DOHH2 (cell line): ENCODE data around the gene ETV6.

ENCODE experiments used
- H3F3A ChIP-seq: fragments of 200-600 bp; sonication (generic), shearing (Covaris generic); 2 replicates; pipeline ENCODE4 v1.6.0; 2016; ENCODE audit warnings: antibody characterized with exemption, mild to moderate bottlenecking; ENCODE audit not compliant: control insufficient read depth, insufficient read depth
- H3K27ac ChIP-seq: fragments of 200-600 bp; sonication (generic); 2 replicates; pipeline ENCODE4 v1.5.1; 2014; ENCODE audit warnings: low read depth, mild to moderate bottlenecking, low read length, moderate library complexity
- H3K27me3 ChIP-seq: fragments of 200-600 bp; sonication (generic); 2 replicates; pipeline ENCODE4 v1.6.1; 2014; ENCODE audit warnings: mild to moderate bottlenecking, low read length, mixed read lengths; ENCODE audit not compliant: control insufficient read depth
- H3K36me3 ChIP-seq: fragments of 200-600 bp; sonication (generic); 2 replicates; pipeline ENCODE4 v1.6.1; 2014; ENCODE audit warnings: mild to moderate bottlenecking, low read length, moderate library complexity, mixed read lengths; ENCODE audit not compliant: control insufficient read depth
- H3K4me1 ChIP-seq: fragments of 200-600 bp; sonication (generic); 2 replicates; pipeline ENCODE4 v1.6.1; 2014; ENCODE audit warnings: mild to moderate bottlenecking, low read length, mixed read lengths; ENCODE audit not compliant: control insufficient read depth
- H3K4me2 ChIP-seq: fragments of 200-600 bp; sonication (generic); 2 replicates; pipeline ENCODE4 v1.6.0; 2014; ENCODE audit warnings: mild to moderate bottlenecking, low read length, moderate library complexity
- H3K4me3 ChIP-seq: fragments of 200-600 bp; sonication (generic); 2 replicates; pipeline ENCODE4 v1.5.1; 2014; ENCODE audit warnings: mild to moderate bottlenecking, low read length, mixed read lengths
- H3K79me2 ChIP-seq: fragments of 200-600 bp; sonication (generic); 2 replicates; pipeline ENCODE4 v1.6.1; 2014; ENCODE audit warnings: mild to moderate bottlenecking, low read length, mixed read lengths; ENCODE audit not compliant: control insufficient read depth
- H3K9me2 ChIP-seq: fragments of 200-600 bp; sonication (generic); replicated peaks from 2 replicates; pipeline ENCODE4 v1.6.1; 2014; ENCODE audit warnings: mild to moderate bottlenecking, low read length, mixed read lengths; ENCODE audit not compliant: control insufficient read depth
- H3K9me3 ChIP-seq: fragments of 200-600 bp; sonication (generic); 2 replicates; pipeline ENCODE4 v1.6.1; 2014; ENCODE audit warnings: antibody characterized with exemption, low read length, mixed read lengths; ENCODE audit not compliant: control insufficient read depth, insufficient read depth
- H4K20me1 ChIP-seq: fragments of 200-600 bp; sonication (generic); 2 replicates; pipeline ENCODE4 v1.6.0; 2014; ENCODE audit warnings: low read depth, mild to moderate bottlenecking, antibody characterized with exemption, low read length, moderate library complexity; ENCODE audit not compliant: control insufficient read depth, insufficient read depth
- EZH2phosphoT487 ChIP-seq: fragments of 200-600 bp; sonication (generic); IDR thresholded peaks from 2 replicates; pipeline ENCODE4 v1.6.1; 2017; ENCODE audit warnings: borderline replicate concordance, mild to moderate bottlenecking, antibody characterized with exemption, low read length, moderate library complexity, mixed read lengths
- TF ChIP-seq, protein P1 (sequence below): fragments of 200-600 bp; sonication (generic); IDR thresholded peaks from one replicate; pipeline ENCODE4 v1.5.1; 2014; ENCODE audit warnings: antibody characterized with exemption, mild to moderate bottlenecking, low read depth, low read length; ENCODE audit not compliant: poor library complexity, severe bottlenecking

ETV6 gene

GRCh38 chr12:11838403-11838802, 188.9 kb downstream of the ETV6 start:
- no peaks in the 10 kb centered on the region for H3K9me2 ChIP-seq
- H3K4me2 ChIP-seq, result no peak overlapping the region
- H3K4me1 ChIP-seq, result peaks cover 41% of the 10 kb centered on the region
- no peaks in the 10 kb centered on the region for H3K9me3 ChIP-seq
- no peaks in the 10 kb centered on the region for H4K20me1 ChIP-seq
- H3K27ac ChIP-seq, result no peak overlapping the region
- H3K4me3 ChIP-seq, result no peak overlapping the region
- H3K79me2 ChIP-seq, result no peaks in the 10 kb centered on the region
- H3K36me3 ChIP-seq, result no peaks in the 10 kb centered on the region
- TF ChIP-seq, protein P1, sequence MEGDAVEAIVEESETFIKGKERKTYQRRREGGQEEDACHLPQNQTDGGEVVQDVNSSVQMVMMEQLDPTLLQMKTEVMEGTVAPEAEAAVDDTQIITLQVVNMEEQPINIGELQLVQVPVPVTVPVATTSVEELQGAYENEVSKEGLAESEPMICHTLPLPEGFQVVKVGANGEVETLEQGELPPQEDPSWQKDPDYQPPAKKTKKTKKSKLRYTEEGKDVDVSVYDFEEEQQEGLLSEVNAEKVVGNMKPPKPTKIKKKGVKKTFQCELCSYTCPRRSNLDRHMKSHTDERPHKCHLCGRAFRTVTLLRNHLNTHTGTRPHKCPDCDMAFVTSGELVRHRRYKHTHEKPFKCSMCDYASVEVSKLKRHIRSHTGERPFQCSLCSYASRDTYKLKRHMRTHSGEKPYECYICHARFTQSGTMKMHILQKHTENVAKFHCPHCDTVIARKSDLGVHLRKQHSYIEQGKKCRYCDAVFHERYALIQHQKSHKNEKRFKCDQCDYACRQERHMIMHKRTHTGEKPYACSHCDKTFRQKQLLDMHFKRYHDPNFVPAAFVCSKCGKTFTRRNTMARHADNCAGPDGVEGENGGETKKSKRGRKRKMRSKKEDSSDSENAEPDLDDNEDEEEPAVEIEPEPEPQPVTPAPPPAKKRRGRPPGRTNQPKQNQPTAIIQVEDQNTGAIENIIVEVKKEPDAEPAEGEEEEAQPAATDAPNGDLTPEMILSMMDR, result no peak
- no peak for TF ChIP-seq EZH2phosphoT487
- H3K27me3 ChIP-seq, result no peaks in the 10 kb centered on the region
- no peaks in the 10 kb centered on the region for H3F3A ChIP-seq

GRCh38 chr12:11839091-11839641, 189.7 kb downstream of the ETV6 start:
- Histone ChIP-seq H3K4me1 (peaks cover 34% of the 10 kb centered on the region), H3K4me3 (no peak overlapping the region), H3K4me2 (no peak overlapping the region), H3K9me2 (no peaks in the 10 kb centered on the region), H3F3A (no peaks in the 10 kb centered on the region), H3K79me2 (no peaks in the 10 kb centered on the region), H3K36me3 (no peaks in the 10 kb centered on the region), H3K27ac (no peak overlapping the region), H3K27me3 (no peaks in the 10 kb centered on the region), H3K9me3 (no peaks in the 10 kb centered on the region), H4K20me1 (no peaks in the 10 kb centered on the region)
- TF ChIP-seq, protein P1, result no peak
- no peak for TF ChIP-seq EZH2phosphoT487

DNA sequence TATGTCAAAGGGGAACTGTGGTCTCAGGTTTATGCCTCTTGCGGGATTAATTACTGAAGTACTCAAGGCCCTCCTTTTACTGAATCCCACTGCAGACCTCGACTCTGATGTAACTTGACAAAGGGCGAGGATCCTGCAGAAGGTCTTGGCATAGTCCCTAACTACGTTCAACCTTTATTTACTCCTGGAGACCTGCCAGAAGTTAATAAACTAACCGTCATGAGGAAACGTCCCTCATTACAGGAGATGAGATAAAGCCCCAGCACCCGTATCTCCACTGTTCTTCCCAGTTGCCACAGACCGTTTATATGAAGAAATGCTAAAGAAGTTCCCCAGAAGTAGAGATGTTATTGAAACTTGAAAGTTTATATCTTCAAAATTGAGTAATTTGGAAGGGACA, 190.9 kb downstream of the ETV6 start:
- Histone ChIP-seq H3K79me2 (no peaks in the 10 kb centered on the region), H4K20me1 (no peaks in the 10 kb centered on the region), H3K4me3 (no peak overlapping the region), H3K4me2 (no peak overlapping the region), H3F3A (no peaks in the 10 kb centered on the region), H3K4me1 (peaks cover 33% of the 10 kb centered on the region), H3K27me3 (no peaks in the 10 kb centered on the region), H3K27ac (no peak overlapping the region), H3K9me2 (no peaks in the 10 kb centered on the region), H3K9me3 (no peaks in the 10 kb centered on the region), H3K36me3 (no peaks in the 10 kb centered on the region)
- TF ChIP-seq, protein P1, result no peak

DNA sequence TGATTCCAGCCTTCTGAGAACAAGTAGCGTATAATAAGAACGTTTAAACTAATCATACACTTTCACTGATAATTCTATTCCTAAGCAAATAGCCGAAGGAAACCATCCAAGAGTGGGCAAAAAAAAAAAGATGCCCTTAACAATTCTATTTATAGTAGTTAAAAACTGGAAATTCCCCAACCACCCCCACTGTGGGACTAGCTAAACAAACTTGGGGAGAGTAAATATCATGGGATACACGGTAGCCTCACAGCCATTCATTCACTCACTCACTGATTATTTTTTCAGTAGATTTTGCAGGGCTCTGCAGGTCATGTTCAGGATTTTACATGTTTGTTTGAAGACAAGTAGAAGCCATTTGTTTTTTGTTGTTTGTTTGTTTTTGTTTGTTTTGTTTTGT, 197.0 kb downstream of the ETV6 start:
- Histone ChIP-seq H3K36me3 (no peaks in the 10 kb centered on the region), H3K4me3 (no peak overlapping the region), H3K9me2 (no peaks in the 10 kb centered on the region), H3K4me1 (no peaks in the 10 kb centered on the region), H4K20me1 (no peaks in the 10 kb centered on the region), H3K27ac (no peak overlapping the region), H3K9me3 (no peaks in the 10 kb centered on the region), H3K79me2 (no peaks in the 10 kb centered on the region), H3K4me2 (no peak overlapping the region), H3K27me3 (no peaks in the 10 kb centered on the region), H3F3A (no peaks in the 10 kb centered on the region)
- no peak for TF ChIP-seq EZH2phosphoT487
- TF ChIP-seq, protein P1, result no peak
